ENCODE results near the gene SEMA5B.

The SEMA5B gene

DNA sequence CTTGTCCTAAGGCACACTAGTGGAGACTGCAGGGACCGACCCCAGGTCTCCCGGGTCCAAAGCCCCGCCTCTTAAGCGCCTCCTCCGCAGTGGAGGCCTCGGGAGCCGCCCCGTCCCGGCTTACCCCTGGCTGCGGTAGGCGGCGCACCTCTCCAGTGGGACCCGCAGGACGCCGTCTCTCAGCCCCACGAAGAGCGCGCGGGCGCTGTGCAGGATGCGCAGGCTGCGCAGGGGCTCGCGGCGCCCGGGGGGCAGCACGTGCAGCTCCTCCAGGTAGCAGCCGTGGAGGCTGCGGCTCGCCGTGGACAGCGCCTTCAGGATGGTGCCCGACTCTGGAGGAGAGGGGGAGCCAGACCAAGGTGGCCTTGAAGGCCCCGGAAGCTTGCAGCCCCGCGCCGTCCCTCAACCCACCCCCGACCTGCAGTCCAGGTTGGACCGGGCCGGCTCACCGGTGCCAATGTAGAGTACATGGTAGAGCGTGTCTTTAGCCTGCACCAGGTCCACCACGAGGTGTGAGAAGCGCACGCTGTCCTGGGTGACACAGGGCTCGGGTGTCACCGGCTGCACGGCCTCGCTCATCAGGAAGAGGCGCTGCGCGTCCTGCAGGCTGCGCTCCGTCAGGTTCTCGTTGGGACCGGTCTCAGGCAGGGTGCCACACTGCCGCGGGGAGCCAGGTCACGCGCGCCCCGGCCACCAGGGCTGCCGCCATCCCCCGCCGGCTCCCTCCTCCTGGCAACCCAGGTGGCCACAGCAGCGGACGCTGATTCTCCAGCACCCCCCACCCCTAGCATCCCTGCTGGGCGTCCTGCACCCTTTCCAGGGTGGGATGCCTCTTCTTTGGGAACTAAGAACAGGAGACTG lies 105.5 kb downstream of the SEMA5B start:
- DNase-seq = peak in 1 of 5 experiments; percentile 45

DNA sequence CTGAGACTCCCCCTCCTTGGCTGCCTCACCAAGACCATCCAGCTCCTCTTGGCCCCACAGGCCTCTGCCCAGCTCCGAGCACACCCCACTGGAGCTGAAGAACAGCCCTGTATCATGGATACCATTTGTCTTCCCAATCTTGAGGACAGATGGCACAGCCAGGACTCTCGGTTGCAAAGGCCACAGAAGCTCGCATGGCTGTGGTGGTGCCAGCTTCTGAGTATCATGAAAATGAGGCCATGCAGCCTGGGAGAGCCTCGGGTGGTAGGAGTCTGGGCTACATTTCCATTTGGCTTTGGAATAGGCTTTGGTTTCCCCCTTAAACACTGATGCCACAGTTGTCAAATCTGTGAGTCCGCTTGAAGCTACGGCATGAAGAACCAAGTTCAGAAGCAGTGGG lies 106.6 kb downstream of the SEMA5B start:
- no peak for DNase-seq

DNA sequence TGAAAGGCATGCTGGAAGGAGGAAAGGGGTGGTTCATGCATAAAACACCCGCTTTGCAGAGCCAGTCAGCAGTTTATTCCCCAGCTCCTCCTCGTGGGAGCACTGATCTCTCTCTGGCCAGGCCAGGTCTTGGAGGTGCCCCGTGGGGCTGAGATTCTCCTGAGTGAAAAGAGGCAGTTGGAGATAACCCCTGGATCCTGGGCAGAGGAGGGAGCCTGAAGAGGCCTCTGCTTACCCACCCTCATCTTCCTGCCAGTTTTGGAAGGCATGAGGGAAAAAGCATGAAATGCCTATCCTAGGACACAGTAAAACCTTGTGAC lies 108.3 kb downstream of the SEMA5B start:
- DNase-seq = no peak

DNA sequence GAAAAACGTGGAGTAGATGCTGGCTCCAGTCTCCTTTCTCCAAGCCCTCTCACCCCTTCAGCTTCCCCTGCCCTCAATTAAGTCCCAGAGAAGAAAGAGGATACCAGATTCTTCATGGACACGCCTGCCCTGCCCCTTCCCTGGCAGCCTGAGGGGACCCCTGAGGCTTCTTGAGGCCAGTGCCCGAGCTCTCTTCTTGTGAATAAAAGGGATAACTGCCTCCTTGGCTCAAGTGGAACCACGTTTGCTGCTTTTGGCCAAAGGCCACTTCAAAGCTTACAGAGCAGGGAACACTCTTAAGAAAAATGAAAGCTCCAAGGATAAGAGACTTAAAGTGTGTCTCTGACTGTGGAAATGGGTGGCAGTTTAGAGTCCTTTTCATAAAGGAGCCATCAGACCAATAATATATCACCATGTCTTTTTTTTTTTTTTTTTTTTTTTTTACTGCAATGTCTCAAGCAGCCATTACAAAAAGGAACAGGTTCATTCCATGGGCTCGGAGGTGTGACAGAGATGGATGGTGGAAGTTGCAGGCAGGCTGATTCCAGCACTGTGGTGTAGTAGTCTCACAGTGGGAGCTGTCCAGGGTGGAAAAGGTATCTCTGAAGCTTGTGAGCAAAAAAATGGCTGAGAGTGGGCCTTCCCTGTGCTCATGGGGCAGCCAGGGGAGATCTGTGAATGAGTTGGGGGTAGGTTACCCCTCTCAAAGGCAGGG lies 108.8 kb downstream of the SEMA5B start:
- DNase-seq = no peak

DNA sequence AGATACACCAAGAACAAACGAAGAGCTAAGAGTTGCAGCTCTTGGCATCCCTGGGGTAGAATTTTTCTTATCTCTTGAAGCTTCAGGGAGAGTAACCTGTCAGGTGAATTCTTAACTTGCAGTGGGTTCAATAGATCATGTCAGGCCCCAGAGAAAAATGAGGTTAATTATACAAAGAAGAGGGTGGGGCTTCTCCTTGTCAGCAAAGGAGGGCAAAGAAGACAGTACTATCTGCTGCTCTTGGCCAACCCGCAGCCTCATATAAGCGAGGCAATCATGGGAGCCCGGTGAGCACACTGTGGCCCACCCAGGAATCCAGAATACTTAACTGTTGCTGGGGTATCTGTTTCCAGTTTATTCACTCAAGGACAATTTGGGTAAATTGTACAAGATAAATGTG lies 110.2 kb downstream of the SEMA5B start:
- DNase-seq = no peak

DNA sequence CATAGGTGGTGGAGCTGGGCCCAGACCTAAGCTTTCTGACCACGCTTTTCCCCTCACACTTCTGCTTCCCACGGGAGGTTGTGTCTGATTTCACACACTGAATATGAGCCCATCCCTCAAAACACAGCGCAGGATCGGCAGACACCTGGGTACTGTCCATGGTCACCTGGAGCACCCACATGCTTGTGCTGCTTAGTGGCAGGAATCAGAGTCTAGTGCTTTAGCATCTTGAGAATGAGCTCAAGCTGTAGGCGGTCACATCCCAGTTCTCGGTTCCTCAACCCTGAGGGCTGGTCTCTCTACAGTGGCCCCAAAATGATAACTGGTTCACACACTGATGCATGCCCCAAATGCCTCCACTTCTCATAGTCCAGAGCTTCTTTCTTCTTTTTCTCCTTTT lies 111.0 kb downstream of the SEMA5B start:
- DNase-seq = no peak

DNA sequence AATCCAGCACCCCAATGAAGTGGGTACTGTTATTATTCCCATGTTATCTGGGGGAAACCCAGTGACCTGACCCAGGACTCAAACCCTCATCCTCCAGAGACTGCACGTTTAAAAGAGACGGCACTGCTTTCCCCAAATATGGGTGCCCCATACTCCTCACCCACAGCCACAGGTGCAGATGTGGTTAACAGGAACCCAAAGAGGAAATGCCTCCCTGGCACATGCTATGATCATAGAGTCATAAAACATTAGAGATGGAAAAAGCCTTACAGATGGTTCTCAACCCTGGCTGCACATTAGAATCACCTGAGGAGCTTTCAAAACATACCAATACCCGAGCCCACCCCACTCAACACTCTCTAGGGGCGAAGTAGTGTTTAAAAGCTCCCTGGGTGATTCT lies 111.5 kb downstream of the SEMA5B start:
- DNase-seq = peak in 1 of 5 experiments; percentile 8

DNA sequence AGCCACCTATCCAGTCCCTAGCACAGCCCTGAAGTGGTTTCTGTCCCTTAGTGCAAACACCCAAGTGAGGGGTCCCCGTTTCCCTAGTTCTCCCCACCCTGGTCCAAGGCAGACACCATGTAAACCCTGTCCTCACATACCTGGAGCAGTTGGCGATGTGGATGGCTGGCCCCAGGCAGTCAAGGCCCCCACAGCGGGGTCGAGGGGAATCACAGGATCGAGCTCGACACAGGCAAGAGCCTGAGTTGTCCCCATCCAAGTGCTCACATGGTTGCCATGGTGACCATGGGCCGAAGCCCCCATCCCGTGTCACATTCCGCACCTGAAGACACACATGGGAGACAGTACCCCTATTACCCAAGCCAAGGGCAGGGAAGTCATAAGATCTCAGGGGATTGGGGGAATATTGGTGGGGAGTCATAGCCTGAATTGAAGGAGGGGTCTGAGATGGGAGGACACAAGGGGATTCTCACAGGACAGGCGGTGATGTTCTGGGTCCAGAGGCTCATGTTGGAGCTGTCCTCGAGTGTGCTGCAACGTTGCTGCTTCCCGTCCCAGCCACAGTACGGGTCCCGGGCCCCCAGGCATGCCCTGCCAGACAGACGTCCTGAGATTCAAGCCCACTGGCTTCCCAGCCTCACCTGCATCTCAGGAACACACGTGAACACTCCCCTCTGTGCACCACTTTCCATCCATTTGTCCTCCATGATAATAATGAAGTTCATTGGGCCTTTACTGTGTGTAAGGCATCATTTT lies 112.1 kb downstream of the SEMA5B start:
- no peak for DNase-seq

DNA sequence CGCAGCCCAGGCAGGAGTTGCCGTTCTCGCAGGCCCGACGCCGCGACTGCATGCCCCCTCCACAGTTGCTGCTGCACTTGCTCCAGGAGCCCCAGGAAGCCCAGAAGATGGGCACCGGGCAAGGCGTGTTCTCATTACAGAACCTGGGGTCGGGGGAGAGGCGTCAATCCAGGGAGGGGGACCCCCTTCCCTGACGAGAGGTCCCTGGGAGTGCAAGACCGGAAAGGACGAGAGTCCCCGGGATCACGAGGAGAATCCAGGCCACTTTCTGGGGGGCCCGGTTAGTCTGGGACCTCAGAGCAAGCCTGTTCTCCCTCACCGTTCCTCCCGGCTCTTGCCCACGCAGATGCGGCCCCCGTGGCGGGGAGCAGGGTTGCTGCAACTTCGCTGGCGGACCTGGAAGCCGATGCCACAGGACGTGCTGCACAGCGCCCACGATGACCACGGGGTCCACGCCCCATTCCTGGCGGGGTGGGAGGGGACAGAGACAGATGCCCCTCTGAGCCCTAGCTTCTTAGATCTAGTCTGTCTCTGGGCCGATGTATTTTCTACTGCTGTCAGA lies 113.9 kb downstream of the SEMA5B start:
- no peak for DNase-seq

DNA sequence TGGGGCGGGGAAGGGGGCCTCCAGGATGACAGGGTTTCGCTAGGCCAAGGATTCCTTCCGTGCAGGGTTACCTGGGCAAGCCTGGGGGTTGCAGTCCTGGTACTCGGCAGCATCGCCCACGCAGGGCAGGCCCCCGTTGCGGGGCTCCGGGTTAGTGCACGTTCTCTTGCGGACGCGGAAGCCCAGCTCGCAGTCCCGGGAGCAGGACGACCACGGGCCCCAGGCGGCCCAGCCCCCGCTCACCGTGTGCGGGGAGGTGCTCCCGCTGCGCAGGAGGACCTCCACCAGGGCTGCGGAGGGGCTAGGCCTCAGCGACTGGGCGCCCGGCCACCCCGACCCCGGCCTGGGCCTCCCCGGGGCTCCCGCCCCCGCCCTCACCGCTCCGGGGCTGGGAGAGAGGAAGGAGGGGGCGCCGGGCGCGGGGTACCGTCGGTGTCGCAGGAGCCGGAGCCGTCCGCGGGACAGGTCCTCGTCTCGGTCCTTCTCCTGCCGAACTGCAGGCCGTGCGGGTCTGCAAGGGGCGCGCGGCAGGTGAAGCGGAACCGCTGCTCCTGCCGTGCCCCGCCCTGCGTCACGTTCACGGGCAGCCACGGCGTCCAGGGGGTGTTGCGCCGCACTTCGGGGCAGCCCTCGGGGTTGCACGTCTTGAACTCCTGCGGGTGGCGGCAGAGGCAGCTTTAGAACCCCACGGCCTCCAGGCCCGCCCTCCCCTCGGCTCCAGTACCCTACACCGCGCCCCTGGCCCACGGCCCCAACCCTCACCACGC lies 114.6 kb downstream of the SEMA5B start:
- DNase-seq = no peak

DNA sequence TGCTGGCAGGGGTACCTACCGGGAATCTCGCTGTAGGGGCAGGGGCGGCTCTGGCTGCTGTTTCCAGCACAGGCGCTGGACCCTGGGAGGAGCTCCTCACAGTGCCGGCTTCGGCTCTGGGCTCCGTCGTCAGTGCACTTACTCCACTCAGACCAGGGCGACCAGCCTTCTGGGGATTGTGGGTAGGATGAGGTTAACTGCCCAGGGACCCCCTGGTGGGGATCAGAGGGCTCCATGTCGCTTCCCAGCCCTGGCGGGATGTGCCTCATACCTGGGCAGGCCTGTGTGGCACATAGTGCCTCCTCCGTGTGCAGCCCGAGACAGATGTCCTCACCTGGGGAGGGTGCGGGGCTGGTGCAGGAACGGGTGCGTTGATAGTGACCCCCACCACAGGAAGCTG lies 115.7 kb downstream of the SEMA5B start:
- DNase-seq = no peak

DNA sequence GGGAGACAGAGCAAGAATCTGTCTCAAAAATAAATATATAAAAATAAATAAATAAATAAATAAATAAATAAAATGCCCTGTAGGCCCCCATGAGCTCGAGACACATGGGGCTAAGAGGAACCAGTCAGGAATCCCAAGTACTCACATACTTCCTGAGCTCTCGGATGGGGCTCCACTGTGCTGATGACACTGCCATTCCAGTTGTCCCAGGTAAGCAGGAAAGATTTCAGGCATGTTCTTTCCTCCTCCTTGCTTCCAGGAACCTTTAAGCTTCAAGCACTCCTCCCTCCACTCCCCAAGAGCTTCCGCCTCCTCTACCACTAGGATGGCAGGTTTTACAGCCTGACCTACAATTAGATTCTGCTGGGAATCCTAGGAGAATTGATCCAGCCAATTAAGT lies 119.3 kb downstream of the SEMA5B start:
- DNase-seq = no peak

DNA sequence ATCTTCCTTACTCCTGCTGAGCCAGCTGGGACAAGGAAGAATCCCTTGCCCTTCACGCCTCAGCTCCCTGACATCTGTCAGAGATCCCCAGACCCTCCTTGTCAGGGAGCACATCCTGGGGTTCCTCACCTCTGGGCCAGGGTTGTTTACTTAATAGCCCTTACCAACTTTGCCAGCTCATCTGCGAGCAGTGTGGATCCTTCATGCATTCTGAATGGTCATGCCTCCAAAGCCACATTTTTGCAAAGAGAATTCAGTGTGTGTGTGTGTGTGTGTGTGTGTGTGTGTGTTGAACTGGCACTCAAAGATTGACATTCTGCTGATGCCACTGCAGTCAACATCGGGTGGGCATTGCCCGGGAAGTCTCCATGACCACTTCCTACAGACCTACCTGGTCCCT lies 120.1 kb downstream of the SEMA5B start:
- DNase-seq = no peak

DNA sequence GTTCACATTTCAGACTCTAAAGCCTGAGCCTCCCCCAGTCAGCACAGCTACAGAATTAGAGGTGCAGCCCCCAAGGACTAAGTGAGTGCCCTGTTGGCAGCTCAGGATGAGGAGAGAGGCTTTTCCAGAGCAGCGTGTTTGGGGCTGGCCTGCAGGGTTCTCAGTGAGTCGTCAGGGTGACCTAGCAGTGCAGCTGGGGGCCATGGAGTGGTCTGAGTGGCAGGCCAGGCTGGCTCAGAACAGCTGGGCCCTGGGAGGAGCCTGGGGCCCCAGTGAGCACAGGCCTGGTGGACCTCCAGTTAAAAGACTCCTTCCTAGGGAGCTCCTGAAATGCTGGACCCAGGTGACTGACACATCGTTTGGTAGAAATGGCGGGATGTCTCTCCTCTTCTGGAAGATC lies 124.4 kb downstream of the SEMA5B start:
- DNase-seq = no peak

DNA sequence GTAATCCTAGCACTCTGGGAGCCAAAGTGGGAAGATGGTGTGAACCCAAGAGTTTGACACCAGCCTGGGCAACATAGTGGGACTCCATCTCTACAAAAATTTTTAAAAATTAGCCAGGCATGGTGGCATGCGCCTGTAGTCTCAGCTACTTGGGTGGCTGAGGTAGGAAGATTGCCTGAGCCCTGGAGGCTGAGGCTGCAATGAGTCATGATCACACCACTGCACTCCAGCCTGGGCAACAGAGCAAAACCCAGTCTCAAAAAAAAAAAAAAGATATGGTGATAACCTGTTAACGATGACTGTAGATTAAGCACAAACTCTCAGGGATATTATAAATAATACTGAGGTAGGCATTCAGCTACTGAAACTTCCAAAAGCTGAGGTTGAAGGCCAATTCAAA lies 125.2 kb downstream of the SEMA5B start:
- DNase-seq = no peak

DNA sequence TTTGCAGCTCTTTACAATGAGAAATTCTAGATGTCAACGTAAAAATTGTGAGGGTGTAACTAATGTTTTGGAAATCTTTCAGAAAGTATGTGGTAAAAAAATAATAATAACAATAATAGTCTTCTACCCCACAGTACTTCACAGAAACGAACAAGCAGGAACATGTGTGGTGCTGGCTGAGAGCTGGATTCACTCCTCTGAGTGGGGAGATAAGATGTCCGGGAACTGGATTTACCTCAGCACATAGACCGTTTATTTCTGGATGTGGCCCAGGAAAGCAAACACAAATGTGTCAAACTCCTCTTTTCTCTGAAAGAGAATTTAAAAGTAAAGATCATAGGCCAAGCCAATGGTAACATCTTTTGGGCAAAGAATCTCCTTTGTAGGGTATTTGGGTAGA lies 129.3 kb downstream of the SEMA5B start:
- no peak for DNase-seq

DNA sequence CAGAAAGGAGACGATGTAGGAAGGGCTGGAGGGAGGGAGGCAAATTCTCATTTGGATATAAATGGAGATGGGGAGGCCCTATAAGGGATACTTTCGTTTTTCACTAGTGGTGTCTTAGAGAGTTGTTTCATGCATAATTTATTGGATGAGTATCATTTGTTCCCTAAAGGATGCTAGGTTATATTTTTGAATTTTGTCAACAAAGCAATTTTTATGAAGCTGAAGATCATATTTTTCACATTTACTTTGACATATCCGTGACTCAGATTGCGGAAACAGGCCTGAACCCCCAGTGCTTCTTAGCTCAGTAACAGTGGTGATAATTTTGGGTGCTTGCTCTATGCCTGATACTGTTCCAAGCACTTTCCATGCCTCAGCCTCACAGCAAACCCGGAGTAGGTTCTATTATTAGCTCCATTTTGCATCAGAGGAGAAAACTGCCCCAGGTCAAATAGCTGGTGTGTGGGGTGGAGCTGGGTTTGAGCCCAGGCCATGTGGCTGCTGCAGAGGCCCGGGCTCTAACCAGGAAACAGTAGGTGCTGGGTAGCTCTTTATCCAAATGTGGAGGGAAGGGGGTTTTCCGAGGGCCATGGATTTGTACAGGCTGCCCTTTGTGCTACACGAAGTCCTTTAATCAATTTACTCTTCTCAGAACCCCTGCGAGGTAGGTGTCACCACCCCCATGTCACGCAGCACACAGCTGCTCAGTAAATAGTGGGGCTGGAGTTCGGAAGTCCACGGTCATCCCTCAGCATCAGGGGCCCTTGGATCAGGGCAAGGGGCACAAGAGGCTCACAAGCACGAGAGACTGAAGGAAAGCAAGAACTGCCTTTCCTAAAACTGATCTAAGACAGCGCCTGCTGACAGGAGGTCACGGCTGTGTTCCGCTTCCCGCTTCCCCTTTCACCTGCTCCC lies 133.6 kb downstream of the SEMA5B start:
- no peak for DNase-seq

DNA sequence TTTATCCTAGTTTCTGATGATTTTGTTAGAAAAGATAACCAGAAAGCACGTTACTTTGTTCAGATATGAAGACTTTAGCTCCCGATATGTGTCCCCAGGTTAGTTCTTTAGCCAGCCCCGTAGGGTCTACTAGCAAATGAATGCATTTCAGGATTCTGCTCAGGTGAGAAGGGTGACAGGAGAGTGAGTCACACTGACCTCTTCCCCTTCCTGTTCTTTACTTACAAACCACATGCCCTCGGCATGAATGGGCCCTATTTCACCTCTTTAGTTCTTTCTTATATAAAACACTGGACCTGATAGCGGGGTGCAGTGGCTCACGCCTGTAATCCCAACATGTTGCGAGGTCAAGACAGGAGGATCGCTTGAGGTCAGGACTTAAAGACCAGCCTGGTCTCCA lies 134.3 kb downstream of the SEMA5B start:
- DNase-seq = no peak

DNA sequence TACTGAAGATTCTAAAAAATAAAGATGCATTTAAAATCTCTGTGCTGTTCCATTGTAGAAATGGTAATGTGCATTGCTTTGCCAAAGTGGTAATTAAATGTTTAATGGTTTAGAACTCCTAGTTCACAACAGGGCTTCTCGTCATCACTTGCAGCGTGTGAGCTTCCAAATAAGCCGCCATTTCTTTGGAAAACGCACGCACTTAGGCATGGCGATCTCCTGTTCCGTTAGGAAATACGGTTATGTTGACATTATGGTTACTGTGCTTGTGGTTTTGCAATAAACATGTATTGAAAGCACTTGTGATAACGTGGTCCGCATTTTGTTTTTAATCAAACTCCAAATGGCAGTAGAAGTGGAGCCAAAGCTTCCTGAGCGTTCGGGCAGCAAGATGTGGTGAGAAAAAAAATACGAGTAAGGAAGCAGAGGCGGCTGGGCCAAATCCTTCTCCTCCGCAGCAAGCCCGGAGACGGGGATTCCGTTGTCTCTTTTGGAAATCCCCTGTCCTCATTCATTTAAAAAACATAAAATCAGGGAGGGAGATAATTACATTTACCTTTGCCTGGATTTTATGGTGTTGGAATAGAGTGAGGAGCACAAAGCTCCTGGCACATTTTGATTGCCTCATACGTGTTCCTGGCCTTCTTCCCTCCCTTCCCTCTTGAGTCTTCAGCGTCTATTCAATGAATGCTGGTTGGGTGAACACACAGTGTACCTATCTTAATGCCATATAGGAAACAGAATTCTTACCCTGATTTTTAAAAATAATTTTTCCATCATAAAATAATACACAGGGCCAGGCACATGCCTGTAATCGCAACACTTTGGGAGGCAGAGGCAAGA lies 135.2 kb downstream of the SEMA5B start:
- no peak for DNase-seq

DNA sequence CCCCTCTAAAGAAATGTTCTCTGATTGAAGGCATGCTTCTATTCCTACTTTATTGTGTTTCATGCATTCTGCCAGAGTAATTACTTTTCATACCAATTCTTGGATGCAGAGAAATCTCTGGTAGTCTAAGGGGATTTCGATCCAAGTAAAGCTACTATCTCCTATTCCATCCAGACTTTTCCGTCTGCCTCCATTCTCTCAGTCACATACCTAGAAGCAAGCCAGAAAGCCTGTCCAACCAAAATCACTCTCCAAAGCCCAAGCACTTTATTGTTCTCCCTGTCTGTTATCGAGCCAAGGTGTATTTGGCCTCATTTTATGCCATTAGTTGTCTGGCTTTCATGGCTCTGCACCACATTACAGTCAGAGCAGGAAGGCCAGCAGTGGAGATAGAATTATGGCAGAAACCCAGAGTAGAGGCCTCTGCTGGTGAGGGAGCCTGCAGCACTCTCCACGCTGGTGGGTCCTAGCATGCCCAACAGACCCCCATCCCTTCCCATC lies 136.8 kb downstream of the SEMA5B start:
- no peak for DNase-seq

Data from T-helper 2 cell (primary cell).